ENCODE measurements around the gene PRPSAP2. TPM values are rescaled to one million over a fixed set of nuclear protein-coding genes. Genes with fewer than 3 reads are reported as not detected.

PRPSAP2 gene
- polyA plus RNA-seq, 1 donor from 2014 or later = 358 TPM

DNA sequence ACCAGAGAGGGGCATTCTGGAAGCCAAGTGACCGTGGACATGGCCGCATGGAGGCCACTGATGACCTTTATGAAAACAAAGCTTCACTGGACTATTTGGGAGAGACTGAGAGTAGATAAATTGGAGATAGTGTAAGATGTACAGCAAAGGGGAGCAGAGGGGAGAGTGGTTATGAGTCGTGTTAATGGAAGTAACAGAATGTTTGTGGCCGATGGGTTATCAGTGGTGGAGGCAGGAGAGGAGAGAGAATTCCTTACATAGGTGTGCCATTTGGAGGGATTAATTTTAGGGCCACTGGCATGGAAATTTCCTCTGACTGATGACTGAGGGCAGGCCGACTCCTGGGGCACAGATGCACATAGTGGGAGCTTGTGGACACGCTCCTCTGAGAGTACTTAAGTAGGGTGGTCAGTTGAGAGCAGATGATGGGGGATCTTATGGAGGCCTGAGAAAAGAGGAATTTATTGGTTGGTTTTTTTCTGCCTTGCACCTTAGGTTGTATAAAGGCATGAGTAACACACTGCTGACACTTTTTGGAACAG, 19.2 kb downstream of the PRPSAP2 start:
- Histone ChIP-seq H3K27me3 (ENCODE audit: insufficient read depth, low read depth, low read length) (no peaks in the 10 kb centered on the region), H2AFZ (ENCODE audit: low read depth, low read length) (no peak overlapping the region), H3K36me3 (ENCODE audit: insufficient read depth, low read length) (peaks cover 5% of the 10 kb centered on the region), H3K4me2 (ENCODE audit: low read length) (no peak overlapping the region), H3F3A (ENCODE audit: insufficient read depth, low read length, poor library complexity, severe bottlenecking) (no peaks in the 10 kb centered on the region), H3K27ac (ENCODE audit: low read length) (no peak overlapping the region), H4K20me1 (ENCODE audit: insufficient read depth) (no peaks in the 10 kb centered on the region), H3K9ac (ENCODE audit: low read length) (no peak overlapping the region), H3K9me3 (ENCODE audit: low read length) (no peaks in the 10 kb centered on the region), H3K79me2 (replicated peaks; ENCODE audit: insufficient read depth, low read length) (no peaks in the 10 kb centered on the region), H3K4me3 (ENCODE audit: low read length) (no peak overlapping the region), H3K9me2 (ENCODE audit: insufficient read depth, low read length) (no peaks in the 10 kb centered on the region)
- TF ChIP-seq RAD21 (conservative IDR thresholded peaks at IDR 0.05) (no peak), EP300 (conservative IDR thresholded peaks at IDR 0.05; ENCODE audit: poor library complexity, severe bottlenecking) (no peak), TAF1 (IDR thresholded peaks at IDR 0.05; ENCODE audit: low read depth) (no peak), CTCF (IDR thresholded peaks at IDR 0.05; ENCODE audit: poor library complexity, severe bottlenecking) (no peak), MXI1 (conservative IDR thresholded peaks at IDR 0.05; ENCODE audit: poor library complexity, severe bottlenecking) (no peak), REST (IDR thresholded peaks at IDR 0.05; ENCODE audit: borderline replicate concordance) (no peak), POLR2AphosphoS5 (IDR thresholded peaks at IDR 0.05) (no peak), EZH2 (IDR thresholded peaks at IDR 0.05; ENCODE audit: borderline replicate concordance, insufficient read depth, low read length, poor library complexity, severe bottlenecking) (no peak), SMC3 (conservative IDR thresholded peaks at IDR 0.05; ENCODE audit: poor library complexity) (no peak)

GRCh38 chr17:18888766-18889290, 30.9 kb downstream of the PRPSAP2 start:
- Histone ChIP-seq H3F3A (ENCODE audit: insufficient read depth, low read length, poor library complexity, severe bottlenecking) (no peaks in the 10 kb centered on the region), H3K27ac (ENCODE audit: low read length) (no peak overlapping the region), H2AFZ (ENCODE audit: low read depth, low read length) (no peak overlapping the region), H3K4me3 (ENCODE audit: low read length) (no peak overlapping the region), H3K27me3 (ENCODE audit: insufficient read depth, low read depth, low read length) (no peaks in the 10 kb centered on the region), H4K20me1 (ENCODE audit: insufficient read depth) (no peaks in the 10 kb centered on the region), H3K9me3 (ENCODE audit: low read length) (no peaks in the 10 kb centered on the region), H3K79me2 (replicated peaks; ENCODE audit: insufficient read depth, low read length) (no peaks in the 10 kb centered on the region), H3K9me2 (ENCODE audit: insufficient read depth, low read length) (no peaks in the 10 kb centered on the region), H3K9ac (ENCODE audit: low read length) (no peak overlapping the region), H3K4me2 (ENCODE audit: low read length) (no peak overlapping the region), H3K36me3 (ENCODE audit: insufficient read depth, low read length) (peaks cover 9% of the 10 kb centered on the region)
- no peak for TF ChIP-seq SMC3 (conservative IDR thresholded peaks at IDR 0.05; ENCODE audit: poor library complexity)
- TF ChIP-seq RAD21 (conservative IDR thresholded peaks at IDR 0.05) = no peak
- TF ChIP-seq POLR2AphosphoS5 (IDR thresholded peaks at IDR 0.05) = no peak
- TF ChIP-seq EP300 (conservative IDR thresholded peaks at IDR 0.05; ENCODE audit: poor library complexity, severe bottlenecking) = no peak
- TF ChIP-seq REST (IDR thresholded peaks at IDR 0.05; ENCODE audit: borderline replicate concordance) = no peak
- no peak for TF ChIP-seq MXI1 (conservative IDR thresholded peaks at IDR 0.05; ENCODE audit: poor library complexity, severe bottlenecking)
- no peak for TF ChIP-seq TAF1 (IDR thresholded peaks at IDR 0.05; ENCODE audit: low read depth)
- TF ChIP-seq EZH2 (IDR thresholded peaks at IDR 0.05; ENCODE audit: borderline replicate concordance, insufficient read depth, low read length, poor library complexity, severe bottlenecking) = no peak
- no peak for TF ChIP-seq CTCF (IDR thresholded peaks at IDR 0.05; ENCODE audit: poor library complexity, severe bottlenecking)

Data from neural cell (in vitro differentiated cells).